Tibial nerve (tissue), 4 donors: ENCODE measurements around the gene ARID5B. TPM values are rescaled to one million over a fixed set of nuclear protein-coding genes. Genes with fewer than 3 reads are reported as not detected.
A peak's percentile ranks its signal among the peaks of the same experiment; 100 is the strongest.

Experiments used
- DNase-seq, 2 donors: peaks; one replicate each; pipeline ENCODE4 v3.0.0-alpha.2; 2019; ENCODE audit warnings: low spot score in 2 of 2
- H3K27ac ChIP-seq, 4 donors: fragments of 200-600 bp; sonication (generic) in 3 of 4; one replicate each; pipeline ENCODE4 v1.5.1; 2017 to 2019; ENCODE audit warnings: mild to moderate bottlenecking in 1 of 4
- H3K27me3 ChIP-seq, 2 donors: fragments of 200-600 bp; sonication (generic) in 1 of 2; one replicate each; pipeline versions ENCODE4 v1.5.1 to v1.6.0; 2017 to 2019
- H3K36me3 ChIP-seq, 3 donors: fragments of 200-600 bp; sonication (generic); one replicate each; pipeline ENCODE4 v1.5.1; 2018 to 2019
- H3K4me1 ChIP-seq, 4 donors: fragments of 200-600 bp; sonication (generic) in 3 of 4; one replicate each; pipeline ENCODE4 v1.5.1; 2017 to 2019
- H3K4me3 ChIP-seq, 4 donors: fragments of 200-600 bp; sonication (generic) in 3 of 4; one replicate each; pipeline ENCODE4 v1.5.1; 2017 to 2019; ENCODE audit warnings: mild to moderate bottlenecking in 1 of 4, moderate library complexity in 1 of 4
- H3K9me3 ChIP-seq, 4 donors: fragments of 200-600 bp; sonication (generic) in 3 of 4; one replicate each; pipeline ENCODE4 v1.5.1; 2017 to 2019
- CTCF ChIP-seq, 5 experiments: fragments of 200-600 bp in 3 of 5; fragments of 450-650 bp in 2 of 5; sonication (generic) in 3 of 5; IDR thresholded peaks; one replicate each; pipeline ENCODE4 v1.5.1; 2016 to 2019; ENCODE audit warnings: antibody characterized with exemption in 5 of 5, mild to moderate bottlenecking in 3 of 5, moderate library complexity in 2 of 5
- EP300 ChIP-seq, 2 donors: sonication (generic); formaldehyde crosslinking; IDR thresholded peaks; one replicate each; pipeline ENCODE4 v1.6.1; 2017; ENCODE audit warnings: antibody characterized with exemption in 2 of 2, mild to moderate bottlenecking in 1 of 2
- POLR2A ChIP-seq, 2 donors: fragments of 450-650 bp; IDR thresholded peaks; one replicate each; pipeline ENCODE4 v1.6.1; 2017; ENCODE audit warnings: antibody characterized with exemption in 2 of 2, mild to moderate bottlenecking in 2 of 2, moderate library complexity in 2 of 2
- WGBS, 2 donors: methylation state at CpG; one replicate each; pipeline ENCODE4 v1.1.5; 2018; 5-methylcytosine and 5-hydroxymethylcytosine counted together
- total RNA-seq, 4 donors: library from RNA; depleted of rRNA; stranded (reverse); fragments of >200 nt; gene quantifications; one replicate each; pipeline ENCODE4 v1.1.0, GENCODE V29; 2016

The ARID5B gene
- total RNA-seq, 4 donors from 2014 or later = 47.4 to 82.2 (median 62.6) TPM

- no peaks in the 10 kb centered on the region for H3K36me3 ChIP-seq
- peaks cover 0 to 51% (median 44%) of the 10 kb centered on the region in 4 donors for H3K4me1 ChIP-seq
- TF ChIP-seq EP300 (IDR thresholded peaks at IDR 0.05) (no peak), POLR2A (IDR thresholded peaks at IDR 0.05) (no peak), CTCF (IDR thresholded peaks at IDR 0.05) (no peak)
- no peaks in the 10 kb centered on the region for H3K9me3 ChIP-seq
- no peak overlapping the region for H3K4me3 ChIP-seq
- H3K27me3 ChIP-seq = no peaks in the 10 kb centered on the region
- no peak for DNase-seq
- peak overlapping the region in 2 of 4 donors; percentile 62 to 65 for H3K27ac ChIP-seq
These were observed 116.0 kb downstream of the ARID5B start for GRCh38 chr10:62017491-62017870.

- H3K4me1 ChIP-seq = peaks cover 0 to 51% (median 44%) of the 10 kb centered on the region in 4 donors
- WGBS, 2 donors = 64 to 70% methylated on average over 9 of the region's 9 CpGs
- no peaks in the 10 kb centered on the region for H3K9me3 ChIP-seq
- DNase-seq = no peak
- H3K27me3 ChIP-seq = no peaks in the 10 kb centered on the region
- TF ChIP-seq EP300 (IDR thresholded peaks at IDR 0.05) (no peak), POLR2A (IDR thresholded peaks at IDR 0.05) (no peak), CTCF (IDR thresholded peaks at IDR 0.05) (no peak)
- H3K36me3 ChIP-seq = no peaks in the 10 kb centered on the region
- no peak overlapping the region for H3K4me3 ChIP-seq
- H3K27ac ChIP-seq = peak overlapping the region in 2 of 4 donors; percentile 62 to 70
These were observed 116.8 kb downstream of the ARID5B start for GRCh38 chr10:62018131-62018911.

GRCh38 chr10:62019013-62019684 lies 117.7 kb downstream of the ARID5B start:
- Histone ChIP-seq H3K4me1 (peaks cover 0 to 51% (median 44%) of the 10 kb centered on the region in 4 donors), H3K36me3 (no peaks in the 10 kb centered on the region), H3K27ac (peak overlapping the region in 3 of 4 donors; percentile 62 to 70 (median 63)), H3K27me3 (no peaks in the 10 kb centered on the region), H3K9me3 (no peaks in the 10 kb centered on the region), H3K4me3 (no peak overlapping the region)
- 46 to 50% methylated on average over 8 of the region's 8 CpGs for WGBS, 2 donors
- DNase-seq = no peak
- TF ChIP-seq POLR2A (IDR thresholded peaks at IDR 0.05) (no peak), EP300 (IDR thresholded peaks at IDR 0.05) (no peak)

- peak overlapping the region; percentile 12 to 70 (median 62) for H3K27ac ChIP-seq
- WGBS, 2 donors = 62 to 67% methylated on average over 6 of the region's 6 CpGs
- TF ChIP-seq POLR2A (IDR thresholded peaks at IDR 0.05) (no peak), CTCF (IDR thresholded peaks at IDR 0.05) (no peak), EP300 (IDR thresholded peaks at IDR 0.05) (no peak)
- H3K36me3 ChIP-seq = no peaks in the 10 kb centered on the region
- no peak for DNase-seq
- no peak overlapping the region for H3K4me3 ChIP-seq
- H3K4me1 ChIP-seq = peaks cover 0 to 51% (median 44%) of the 10 kb centered on the region in 4 donors
- no peaks in the 10 kb centered on the region for H3K9me3 ChIP-seq
- no peaks in the 10 kb centered on the region for H3K27me3 ChIP-seq
These were observed 118.3 kb downstream of the ARID5B start for GRCh38 chr10:62019685-62020359.

- Histone ChIP-seq H3K9me3 (no peaks in the 10 kb centered on the region), H3K27ac (peak overlapping the region in 1 of 4 donors; percentile 62), H3K4me1 (peaks cover 0 to 51% (median 42%) of the 10 kb centered on the region in 4 donors), H3K27me3 (no peaks in the 10 kb centered on the region), H3K4me3 (no peak overlapping the region), H3K36me3 (no peaks in the 10 kb centered on the region)
- 84 to 86% methylated on average over 2 of the region's 2 CpGs for WGBS, 2 donors
- no peak for DNase-seq
- no peak for TF ChIP-seq CTCF (IDR thresholded peaks at IDR 0.05)
- TF ChIP-seq POLR2A (IDR thresholded peaks at IDR 0.05) = no peak
- no peak for TF ChIP-seq EP300 (IDR thresholded peaks at IDR 0.05)
These were observed 119.7 kb downstream of the ARID5B start for GRCh38 chr10:62021128-62021665.
